PC-3 (cell line): ENCODE data around the gene HINFP. TPM values are rescaled to one million over a fixed set of nuclear protein-coding genes. Genes with fewer than 3 reads are reported as not detected.

Source experiments
- ATAC-seq: fragments of 200-7000 bp; cut with Tn5 transposase; 2 replicates; pipeline ENCODE4 v1.9.1; 2020; ENCODE audit warnings: mild to moderate bottlenecking, moderate library complexity
- BruUV-seq: library from RNA; stranded (reverse); fragments of 400-500 nt; replicated peaks from 2 replicates; lab custom pipeline; 2021; lab: Mats Ljungman, UMichigan
- CTCF ChIA-PET: fragments of 300-600 bp; sonication (Branson Sonifier 250); formaldehyde crosslinking; loops from one replicate; lab custom pipeline; 2022; ENCODE audit warnings: antibody characterized with exemption; lab: Charles Lee
- POLR2A ChIA-PET: fragments of 300-600 bp; sonication (Branson Sonifier 250); formaldehyde crosslinking; loops from one replicate; lab custom pipeline; 2022; ENCODE audit warnings: antibody characterized with exemption; ENCODE audit not compliant: unreplicated experiment; lab: Charles Lee
- DNase-seq: peaks from one replicate; pipeline ENCODE4 v3.0.0-alpha.2; 2015
- H2AFZ ChIP-seq: fragments of 300-600 bp; sonication (generic); 2 replicates; pipeline ENCODE4 v1.6.0; 2016; ENCODE audit warnings: antibody characterized with exemption, low read length
- H3F3A ChIP-seq: fragments of 300-600 bp; sonication (generic); one replicate; pipeline ENCODE4 v1.6.0; 2017; ENCODE audit warnings: antibody characterized with exemption, low read length, control low read depth, mild to moderate bottlenecking; ENCODE audit not compliant: unreplicated experiment
- H3K27ac ChIP-seq: fragments of 300-600 bp; sonication (generic); 2 replicates; pipeline ENCODE4 v1.5.1; 2016; ENCODE audit warnings: mild to moderate bottlenecking, low read length
- H3K27me3 ChIP-seq: fragments of 300-600 bp; sonication (generic); 2 replicates; pipeline ENCODE4 v1.6.1; 2016; ENCODE audit warnings: low read length, mixed read lengths
- H3K36me3 ChIP-seq: fragments of 300-600 bp; sonication (generic); 2 replicates; pipeline ENCODE4 v1.6.1; 2016; ENCODE audit warnings: low read depth, mixed run types, low read length, mixed read lengths
- H3K4me1 ChIP-seq: fragments of 300-600 bp; sonication (generic); 2 replicates; pipeline ENCODE4 v1.5.1; 2016; ENCODE audit warnings: low read length; ENCODE audit not compliant: insufficient read depth
- H3K4me2 ChIP-seq: fragments of 300-600 bp; sonication (generic); 2 replicates; pipeline ENCODE4 v1.6.0; 2016; ENCODE audit warnings: low read length
- H3K4me3 ChIP-seq: fragments of 300-600 bp; sonication (generic); 2 replicates; pipeline ENCODE4 v1.5.1; 2016; ENCODE audit warnings: mild to moderate bottlenecking, low read length, mixed read lengths
- H3K79me2 ChIP-seq: fragments of 300-600 bp; sonication (generic); 2 replicates; pipeline ENCODE4 v1.6.1; 2017; ENCODE audit warnings: low read length, mixed read lengths
- H3K9ac ChIP-seq: fragments of 300-600 bp; sonication (generic); 2 replicates; pipeline ENCODE4 v1.6.0; 2016; ENCODE audit warnings: mild to moderate bottlenecking, low read length
- H3K9me2 ChIP-seq: fragments of 300-600 bp; sonication (generic); replicated peaks from 2 replicates; pipeline ENCODE4 v1.6.1; 2016; ENCODE audit warnings: mixed run types, low read length, mixed read lengths
- H3K9me3 ChIP-seq: fragments of 300-600 bp; sonication (generic); 2 replicates; pipeline ENCODE4 v1.6.1; 2016; ENCODE audit warnings: low read length, mixed read lengths
- H4K20me1 ChIP-seq: fragments of 300-600 bp; sonication (generic); 2 replicates; pipeline ENCODE4 v1.6.1; 2016; ENCODE audit warnings: low read length, mixed read lengths
- EZH2 ChIP-seq: fragments of 300-600 bp; sonication (generic); IDR thresholded peaks from one replicate; pipeline ENCODE4 v1.6.1; 2017; ENCODE audit warnings: antibody characterized with exemption, mild to moderate bottlenecking, low read length; ENCODE audit not compliant: unreplicated experiment
- EZH2phosphoT487 ChIP-seq: fragments of 300-600 bp; sonication (generic); IDR thresholded peaks from 2 replicates; pipeline ENCODE4 v1.6.1; 2018; ENCODE audit warnings: mild to moderate bottlenecking, antibody characterized with exemption, low read length, borderline replicate concordance
- intact Hi-C: fragments of 100-400 bp; cut with micrococcal nuclease; formaldehyde crosslinking; loops from 2 replicates; pipeline ENCODE4 v1.9.0; 2023
- total RNA-seq: library from RNA; depleted of rRNA; stranded (reverse); fragments of >200 nt; gene quantifications from 2 replicates; pipeline ENCODE4 v1.2.3, GENCODE V29; 2014
- TF ChIP-seq, protein P1 (sequence below): fragments of 300-600 bp; sonication (generic); conservative IDR thresholded peaks from 2 replicates; pipeline ENCODE4 v1.5.1; 2017; ENCODE audit warnings: antibody characterized with exemption, low read depth, mild to moderate bottlenecking, low read length

The HINFP gene
- total RNA-seq, 1 experiment from 2014 or later = 24.7 TPM

DNA sequence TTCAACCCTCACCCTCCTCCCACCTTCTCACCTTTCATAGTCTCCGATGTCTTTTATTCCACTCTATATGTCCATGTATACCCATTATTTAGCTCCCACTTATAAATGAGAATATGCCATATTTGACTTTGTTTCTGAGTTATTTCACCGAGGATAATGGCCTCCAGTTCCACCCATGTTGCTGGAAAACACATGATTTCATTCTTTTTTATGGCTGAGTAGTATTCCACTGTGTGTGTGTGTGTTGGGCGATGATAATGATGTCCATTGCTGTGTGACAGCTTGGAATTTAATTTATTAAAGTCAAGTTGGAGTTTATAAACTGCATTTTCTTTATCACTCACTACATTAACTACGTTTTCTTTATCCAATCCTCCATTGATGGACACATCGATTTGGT is 3.2 kb upstream of the HINFP start:
- Histone ChIP-seq H3K27ac (no peak overlapping the region), H3K4me3 (no peak overlapping the region), H2AFZ (no peak overlapping the region), H4K20me1 (no peaks in the 10 kb centered on the region), H3K9me2 (no peaks in the 10 kb centered on the region), H3K79me2 (peaks cover 18% of the 10 kb centered on the region), H3K9ac (no peak overlapping the region), H3K4me2 (no peak overlapping the region), H3K9me3 (no peaks in the 10 kb centered on the region), H3F3A (no peaks in the 10 kb centered on the region), H3K27me3 (no peaks in the 10 kb centered on the region), H3K36me3 (peaks cover 15% of the 10 kb centered on the region; the same call in 1 of the 2 replicates), H3K4me1 (peaks cover 15% of the 10 kb centered on the region)
- no peak for DNase-seq
- intact Hi-C loops = no loop called here
- TF ChIP-seq EZH2phosphoT487 (no peak), EZH2 (no peak)
- TF ChIP-seq, protein P1, sequence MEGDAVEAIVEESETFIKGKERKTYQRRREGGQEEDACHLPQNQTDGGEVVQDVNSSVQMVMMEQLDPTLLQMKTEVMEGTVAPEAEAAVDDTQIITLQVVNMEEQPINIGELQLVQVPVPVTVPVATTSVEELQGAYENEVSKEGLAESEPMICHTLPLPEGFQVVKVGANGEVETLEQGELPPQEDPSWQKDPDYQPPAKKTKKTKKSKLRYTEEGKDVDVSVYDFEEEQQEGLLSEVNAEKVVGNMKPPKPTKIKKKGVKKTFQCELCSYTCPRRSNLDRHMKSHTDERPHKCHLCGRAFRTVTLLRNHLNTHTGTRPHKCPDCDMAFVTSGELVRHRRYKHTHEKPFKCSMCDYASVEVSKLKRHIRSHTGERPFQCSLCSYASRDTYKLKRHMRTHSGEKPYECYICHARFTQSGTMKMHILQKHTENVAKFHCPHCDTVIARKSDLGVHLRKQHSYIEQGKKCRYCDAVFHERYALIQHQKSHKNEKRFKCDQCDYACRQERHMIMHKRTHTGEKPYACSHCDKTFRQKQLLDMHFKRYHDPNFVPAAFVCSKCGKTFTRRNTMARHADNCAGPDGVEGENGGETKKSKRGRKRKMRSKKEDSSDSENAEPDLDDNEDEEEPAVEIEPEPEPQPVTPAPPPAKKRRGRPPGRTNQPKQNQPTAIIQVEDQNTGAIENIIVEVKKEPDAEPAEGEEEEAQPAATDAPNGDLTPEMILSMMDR = no peak
- ATAC-seq = no peak
- BruUV-seq = no TSS peak
- ChIA-PET CTCF (no interaction called here), POLR2A (no interaction called here)

DNA sequence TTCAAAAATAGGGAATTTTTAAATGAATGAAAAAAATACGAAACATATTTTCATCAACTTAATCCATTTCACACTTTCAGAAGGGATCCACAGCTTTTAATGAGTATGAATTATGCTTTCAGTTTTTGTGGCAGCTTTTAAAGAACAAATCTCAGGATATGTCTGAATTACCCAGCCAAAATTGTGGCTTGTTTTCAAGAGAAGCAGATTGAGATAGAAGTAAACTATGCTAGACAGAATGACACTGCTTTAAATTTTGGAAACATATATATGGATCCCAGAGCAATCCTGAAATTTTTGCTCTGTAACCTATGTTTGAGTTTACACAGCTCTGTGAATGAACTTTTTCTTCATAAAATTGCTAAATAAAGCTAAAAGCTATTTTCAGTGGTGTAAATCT is 2.4 kb upstream of the HINFP start:
- Histone ChIP-seq H4K20me1 (no peaks in the 10 kb centered on the region), H3K4me1 (peaks cover 15% of the 10 kb centered on the region), H3K79me2 (peaks cover 25% of the 10 kb centered on the region), H3K4me3 (no peak overlapping the region), H3K36me3 (peaks cover 13% of the 10 kb centered on the region; the same call in 1 of the 2 replicates), H2AFZ (no peak overlapping the region), H3K27me3 (no peaks in the 10 kb centered on the region), H3K9ac (no peak overlapping the region), H3K4me2 (no peak overlapping the region), H3K9me2 (no peaks in the 10 kb centered on the region), H3K27ac (no peak overlapping the region), H3F3A (no peaks in the 10 kb centered on the region), H3K9me3 (no peaks in the 10 kb centered on the region)
- CTCF ChIA-PET = interaction anchor here (0.6 kb wide), 1 partner anchor 17 kb away, joined by 3 read pairs; no protein-coding TSS in a partner anchor
- DNase-seq = no peak
- no peak for ATAC-seq
- intact Hi-C loops = no loop called here
- BruUV-seq = no TSS peak
- POLR2A ChIA-PET = no interaction called here
- TF ChIP-seq EZH2 = no peak
- TF ChIP-seq, protein P1 = no peak
- TF ChIP-seq EZH2phosphoT487 = no peak

DNA sequence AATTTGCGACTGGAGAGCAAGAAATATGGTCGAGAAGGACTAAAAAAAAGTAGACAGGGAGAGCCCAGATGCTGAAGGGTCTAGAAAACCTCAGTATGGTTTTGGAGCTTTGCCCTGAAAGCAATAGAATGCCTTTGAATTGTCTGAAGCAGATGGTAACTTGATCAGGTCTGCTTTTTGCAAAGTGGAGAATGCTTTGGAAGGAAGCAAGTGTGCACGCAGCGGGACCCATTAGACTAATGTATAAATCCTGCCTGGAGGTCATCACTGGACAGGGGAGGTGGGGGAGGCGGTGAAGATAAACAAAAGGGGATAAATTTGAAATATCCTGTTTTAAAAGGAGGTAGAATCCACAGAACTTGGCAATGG is 757 bp upstream of the HINFP start:
- TF ChIP-seq EZH2phosphoT487 = no peak
- no peak for TF ChIP-seq EZH2
- TF ChIP-seq, protein P1 = no peak
- Histone ChIP-seq H3K27me3 (no peaks in the 10 kb centered on the region), H3K4me2 (peak overlapping the region; percentile 95), H3K36me3 (peaks cover 10% of the 10 kb centered on the region; the same call in 1 of the 2 replicates), H3K27ac (peak overlapping the region; percentile 35), H3K9me3 (no peaks in the 10 kb centered on the region), H2AFZ (peak overlapping the region; percentile 93), H3K79me2 (peaks cover 29% of the 10 kb centered on the region), H3K9ac (peak overlapping the region; percentile 85), H3F3A (no peaks in the 10 kb centered on the region), H3K4me3 (peak overlapping the region; percentile 91), H3K4me1 (peaks cover 15% of the 10 kb centered on the region), H3K9me2 (no peaks in the 10 kb centered on the region), H4K20me1 (no peaks in the 10 kb centered on the region)
- ChIA-PET CTCF (no interaction called here), POLR2A (interaction anchor here (1.3 kb wide), 1 partner anchor 26 kb away, joined by 5 read pairs; no protein-coding TSS in a partner anchor)
- intact Hi-C loops = loop anchor here (1.0 to 2.0 kb wide), 2 partner anchors 12 to 20 kb away; partner anchors contain the start of gene DPAGT1
- DNase-seq (peak; percentile 46), ATAC-seq (peak; percentile 13)
- BruUV-seq = TSS peak; percentile 93
